ENCODE results near the gene KCNK5. TPM values are rescaled to one million over a fixed set of nuclear protein-coding genes. Genes with fewer than 3 reads are reported as not detected.

The KCNK5 gene
- total RNA-seq, 1 donor from 2014 or later: 42.6 TPM

DNA sequence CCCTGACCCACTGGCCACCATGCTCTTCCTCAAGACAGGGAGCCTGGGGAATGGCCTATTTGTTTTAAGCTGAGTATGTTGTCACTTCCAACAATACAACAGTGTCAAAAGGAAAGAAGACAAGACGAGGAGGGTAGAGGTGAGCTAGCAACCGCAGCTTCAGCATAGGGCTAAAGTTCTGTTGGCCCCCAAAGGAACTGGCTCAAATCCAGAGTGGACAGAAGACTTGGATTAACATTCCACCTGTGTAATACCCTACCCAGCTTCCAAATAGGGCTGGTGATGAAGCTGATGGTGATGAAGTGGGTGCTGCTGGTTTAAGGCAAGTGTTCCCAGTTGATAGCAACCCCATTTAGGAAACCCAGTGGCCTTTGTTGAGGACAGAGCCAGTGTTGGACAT lies 31.7 kb upstream of the KCNK5 start:
- Mint-ChIP-seq H3K27me3 (ENCODE audit: low read depth) (peaks cover 15% of the 10 kb centered on the region), H3K4me1 (ENCODE audit: low read depth) (peaks cover 12% of the 10 kb centered on the region), H3K4me3 (ENCODE audit: low read depth) (no peak overlapping the region), H3K27ac (no peak overlapping the region), H3K9me3 (no peaks in the 10 kb centered on the region), H3K36me3 (ENCODE audit: low read depth) (no peaks in the 10 kb centered on the region)
- intact Hi-C loops (cut with micrococcal nuclease): no loop called here
- no peak for DNase-seq (ENCODE audit: low spot score)

DNA sequence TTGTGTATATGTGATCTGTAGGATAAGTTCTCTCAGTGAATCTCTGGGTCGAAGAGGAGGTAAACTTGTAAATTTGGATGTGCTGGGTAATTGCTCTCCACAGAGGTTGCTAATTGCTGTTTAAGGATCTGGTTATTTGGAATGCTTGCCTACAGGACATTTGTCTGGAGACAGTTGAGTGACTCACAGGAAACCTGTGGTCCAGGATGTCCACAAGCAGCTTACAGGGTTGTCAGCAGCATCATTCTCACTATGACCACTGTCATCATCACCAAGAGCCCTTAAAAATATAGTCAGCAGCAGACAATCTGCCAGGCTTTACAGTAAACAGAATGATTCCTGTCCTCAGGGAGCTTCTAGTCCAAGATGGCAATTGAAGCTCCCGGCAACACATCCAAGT lies 31.2 kb upstream of the KCNK5 start:
- Mint-ChIP-seq H3K4me3 (ENCODE audit: low read depth) (no peak overlapping the region), H3K4me1 (ENCODE audit: low read depth) (peaks cover 12% of the 10 kb centered on the region), H3K9me3 (no peaks in the 10 kb centered on the region), H3K27me3 (ENCODE audit: low read depth) (peaks cover 15% of the 10 kb centered on the region), H3K27ac (no peak overlapping the region), H3K36me3 (ENCODE audit: low read depth) (no peaks in the 10 kb centered on the region)
- intact Hi-C loops (cut with micrococcal nuclease): no loop called here
- no peak for DNase-seq (ENCODE audit: low spot score)

DNA sequence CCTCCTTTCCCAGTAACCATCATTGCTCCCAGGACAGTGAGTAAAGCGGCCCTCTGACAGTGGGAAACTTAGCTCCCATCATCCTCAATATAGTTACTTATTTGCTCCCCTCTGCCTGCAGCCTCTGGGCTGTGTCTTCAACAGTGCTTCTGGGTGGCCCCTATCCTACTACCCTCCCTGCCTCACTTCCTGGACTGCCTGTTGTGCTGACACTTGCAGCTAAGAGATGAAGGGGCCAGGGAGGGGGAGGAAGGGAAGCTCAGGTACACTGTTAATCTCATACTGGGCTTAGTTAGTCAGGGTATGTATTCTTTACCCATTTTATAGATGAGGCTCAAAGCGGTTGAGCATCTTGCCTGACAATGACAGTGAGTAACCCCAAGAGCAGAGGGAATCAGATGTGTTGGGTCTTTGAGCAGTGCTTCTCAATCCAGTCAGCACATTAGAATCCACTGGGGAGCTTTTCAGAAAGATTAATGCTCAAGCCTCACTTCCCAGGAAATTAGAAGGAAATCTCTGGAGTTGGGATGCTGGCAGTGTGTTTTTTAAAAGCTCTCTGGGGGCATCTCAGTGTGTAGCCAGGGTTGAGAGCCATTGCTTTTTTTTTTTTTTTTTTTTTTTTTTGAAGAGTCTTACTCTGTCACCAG lies 27.1 kb upstream of the KCNK5 start:
- no peak for DNase-seq (ENCODE audit: low spot score)
- Mint-ChIP-seq H3K4me1 (ENCODE audit: low read depth) (peaks cover 4% of the 10 kb centered on the region), H3K27me3 (ENCODE audit: low read depth) (peaks cover 27% of the 10 kb centered on the region), H3K4me3 (ENCODE audit: low read depth) (no peak overlapping the region), H3K36me3 (ENCODE audit: low read depth) (no peaks in the 10 kb centered on the region), H3K27ac (no peak overlapping the region), H3K9me3 (peaks cover 7% of the 10 kb centered on the region)
- intact Hi-C loops (cut with micrococcal nuclease): no loop called here

DNA sequence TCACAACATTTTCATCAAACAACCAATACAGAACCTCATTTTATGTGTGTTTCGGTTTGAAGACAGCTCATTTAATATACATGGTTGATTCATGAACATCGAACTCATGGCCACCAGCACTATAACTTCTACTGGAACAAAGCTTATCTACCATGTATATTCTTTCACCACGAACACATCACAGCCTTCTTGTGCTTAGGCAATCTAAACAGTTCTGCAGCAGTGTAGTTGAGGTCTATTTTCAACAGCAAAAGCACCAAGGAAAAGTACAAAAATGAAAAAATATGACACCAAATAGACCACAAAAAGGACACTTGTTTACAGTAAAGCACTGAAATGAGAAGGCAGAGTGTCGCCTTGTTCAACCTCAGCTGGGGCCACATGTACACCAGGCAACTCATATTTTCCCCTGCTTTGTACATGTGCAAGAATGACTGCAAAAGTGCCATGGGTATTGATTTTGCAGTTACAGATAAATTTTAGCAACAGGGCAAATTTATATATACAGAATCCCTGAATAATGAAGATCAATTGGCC lies 25.8 kb upstream of the KCNK5 start:
- Mint-ChIP-seq H3K4me3 (ENCODE audit: low read depth) (no peak overlapping the region), H3K27me3 (ENCODE audit: low read depth) (peaks cover 31% of the 10 kb centered on the region), H3K9me3 (peaks cover 7% of the 10 kb centered on the region), H3K27ac (no peak overlapping the region), H3K36me3 (ENCODE audit: low read depth) (no peaks in the 10 kb centered on the region), H3K4me1 (ENCODE audit: low read depth) (peaks cover 2% of the 10 kb centered on the region)
- intact Hi-C loops (cut with micrococcal nuclease): no loop called here
- no peak for DNase-seq (ENCODE audit: low spot score)

DNA sequence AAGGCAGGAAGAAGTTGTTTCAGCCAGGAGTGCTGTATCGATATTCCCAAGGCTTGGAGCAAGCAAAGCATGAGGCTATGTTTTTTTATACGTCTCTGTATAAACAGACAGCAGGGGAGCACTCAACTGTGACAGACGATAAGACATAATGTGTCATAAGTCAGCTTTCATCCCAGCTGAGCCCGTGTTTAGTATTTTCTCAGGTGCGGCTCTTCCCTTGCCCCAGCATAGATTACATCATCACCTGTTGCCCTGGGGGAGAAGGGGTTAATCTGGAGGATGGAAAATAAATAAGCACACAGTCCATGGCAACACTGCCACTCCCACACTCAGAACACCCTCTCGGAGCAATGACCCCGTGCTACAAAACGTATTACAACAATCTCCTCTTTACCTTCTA lies 22.1 kb upstream of the KCNK5 start:
- Mint-ChIP-seq H3K4me1 (ENCODE audit: low read depth) (peaks cover 6% of the 10 kb centered on the region), H3K27me3 (ENCODE audit: low read depth) (peaks cover 24% of the 10 kb centered on the region), H3K4me3 (ENCODE audit: low read depth) (no peak overlapping the region), H3K9me3 (peaks cover 7% of the 10 kb centered on the region), H3K27ac (no peak overlapping the region), H3K36me3 (ENCODE audit: low read depth) (no peaks in the 10 kb centered on the region)
- no peak for DNase-seq (ENCODE audit: low spot score)
- intact Hi-C loops (cut with micrococcal nuclease): no loop called here

DNA sequence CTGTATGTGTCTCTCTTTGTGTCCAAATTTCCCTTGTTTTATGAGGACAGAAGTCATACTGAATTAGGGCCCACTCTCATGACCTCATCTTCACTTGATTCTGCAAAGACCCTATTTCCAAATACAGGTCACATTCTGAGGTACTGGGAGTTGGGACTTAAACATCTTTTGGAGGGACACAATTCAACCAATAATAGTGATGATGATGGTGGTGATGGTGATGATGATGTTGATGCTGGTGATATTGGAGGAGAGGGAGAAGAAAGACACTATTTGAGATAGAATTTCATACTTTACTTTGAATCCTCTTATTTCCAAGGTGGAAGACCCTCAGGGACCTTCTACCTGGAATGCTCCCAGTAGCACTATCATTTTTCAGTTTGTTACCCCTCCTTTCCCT lies 21.2 kb upstream of the KCNK5 start:
- Mint-ChIP-seq H3K27me3 (ENCODE audit: low read depth) (peaks cover 24% of the 10 kb centered on the region), H3K4me1 (ENCODE audit: low read depth) (peaks cover 4% of the 10 kb centered on the region), H3K36me3 (ENCODE audit: low read depth) (no peaks in the 10 kb centered on the region), H3K9me3 (peaks cover 7% of the 10 kb centered on the region), H3K27ac (no peak overlapping the region), H3K4me3 (ENCODE audit: low read depth) (no peak overlapping the region)
- intact Hi-C loops (cut with micrococcal nuclease): no loop called here
- DNase-seq (ENCODE audit: low spot score): no peak

DNA sequence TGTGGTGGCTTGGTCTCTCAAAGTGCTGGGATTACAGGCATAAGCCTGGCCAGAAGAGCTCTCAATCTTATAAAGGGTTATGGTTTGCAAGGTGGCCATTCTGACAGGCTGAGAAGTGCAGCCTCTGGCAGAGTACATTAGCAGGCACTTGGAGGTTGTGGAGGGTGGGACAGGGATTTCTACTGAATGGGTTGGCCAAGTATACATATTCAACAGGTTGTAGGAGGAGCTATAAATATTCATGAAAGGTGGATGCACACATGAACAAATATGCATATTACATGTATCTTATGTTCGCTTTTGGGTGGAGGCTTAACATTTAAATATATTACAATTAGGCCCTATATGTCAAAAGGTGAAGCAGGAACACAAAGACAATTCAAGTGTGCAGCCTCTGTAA lies 20.0 kb upstream of the KCNK5 start:
- H3K27me3 Mint-ChIP-seq (ENCODE audit: low read depth): peaks cover 22% of the 10 kb centered on the region
- no peaks in the 10 kb centered on the region for H3K36me3 Mint-ChIP-seq (ENCODE audit: low read depth)
- no peak overlapping the region for H3K4me3 Mint-ChIP-seq (ENCODE audit: low read depth)
- peaks cover 2% of the 10 kb centered on the region for H3K9me3 Mint-ChIP-seq
- H3K27ac Mint-ChIP-seq: no peak overlapping the region
- intact Hi-C loops (cut with micrococcal nuclease): no loop called here
- DNase-seq (ENCODE audit: low spot score): no peak
- peaks cover 4% of the 10 kb centered on the region for H3K4me1 Mint-ChIP-seq (ENCODE audit: low read depth)

DNA sequence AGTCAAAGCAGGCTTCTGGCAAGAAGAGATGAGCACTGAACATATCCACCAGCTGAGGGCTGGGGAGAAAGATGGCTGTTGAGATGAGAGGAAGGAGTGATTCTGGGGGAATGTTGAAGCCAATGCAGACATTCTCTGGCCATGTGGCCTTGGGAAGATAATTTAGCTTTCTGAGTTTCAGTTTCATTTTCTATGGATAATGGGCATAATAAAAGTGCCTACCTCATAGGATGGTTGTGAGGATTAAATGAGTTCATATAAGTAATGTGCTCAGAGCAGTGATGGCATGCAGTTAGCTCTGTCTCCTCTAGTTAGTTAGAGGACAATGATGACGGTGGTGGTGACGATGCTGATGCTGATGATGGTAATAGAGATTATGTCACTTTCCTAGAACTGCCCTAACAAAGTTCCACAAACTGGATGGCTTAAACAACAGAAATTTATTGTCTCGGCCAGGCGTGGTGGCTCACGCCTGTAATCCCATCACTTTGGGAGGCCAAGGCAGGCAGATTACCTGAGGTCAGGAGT lies 18.5 kb upstream of the KCNK5 start:
- intact Hi-C loops (cut with micrococcal nuclease): no loop called here
- no peak overlapping the region for H3K27ac Mint-ChIP-seq

DNA sequence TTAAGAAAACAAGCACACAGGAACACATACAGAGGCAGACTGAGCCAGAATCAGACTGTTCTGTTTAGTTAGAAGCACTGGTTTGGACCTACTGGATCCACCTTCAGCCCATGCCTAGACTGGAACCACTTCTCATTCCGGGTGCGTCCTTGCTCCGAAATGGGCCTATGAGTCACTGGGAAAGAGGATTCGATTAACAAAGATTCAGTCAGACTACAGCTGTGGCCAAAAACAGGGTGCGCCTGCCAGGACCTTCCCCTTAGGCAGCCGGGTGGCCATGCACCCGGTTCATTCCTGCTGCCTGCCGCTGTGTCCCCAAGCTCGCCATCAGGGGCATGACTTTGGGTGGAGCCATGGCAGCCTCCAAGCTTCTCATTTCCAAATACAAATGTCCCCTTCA lies 14.5 kb upstream of the KCNK5 start:
- Mint-ChIP-seq H3K27ac (no peak overlapping the region), H3K9me3 (no peaks in the 10 kb centered on the region), H3K4me1 (ENCODE audit: low read depth) (peaks cover 4% of the 10 kb centered on the region), H3K27me3 (ENCODE audit: low read depth) (peaks cover 6% of the 10 kb centered on the region), H3K4me3 (ENCODE audit: low read depth) (no peak overlapping the region), H3K36me3 (ENCODE audit: low read depth) (no peaks in the 10 kb centered on the region)
- DNase-seq (ENCODE audit: low spot score): no peak
- intact Hi-C loops (cut with micrococcal nuclease): no loop called here

More for the DNA sequence above, 18.5 kb upstream of the KCNK5 start:
- peaks cover 4% of the 10 kb centered on the region for H3K4me1 Mint-ChIP-seq (ENCODE audit: low read depth)
- no peaks in the 10 kb centered on the region for H3K9me3 Mint-ChIP-seq
- peaks cover 16% of the 10 kb centered on the region for H3K27me3 Mint-ChIP-seq (ENCODE audit: low read depth)
- H3K36me3 Mint-ChIP-seq (ENCODE audit: low read depth): no peaks in the 10 kb centered on the region
- no peak for DNase-seq (ENCODE audit: low spot score)
- no peak overlapping the region for H3K4me3 Mint-ChIP-seq (ENCODE audit: low read depth)

DNA sequence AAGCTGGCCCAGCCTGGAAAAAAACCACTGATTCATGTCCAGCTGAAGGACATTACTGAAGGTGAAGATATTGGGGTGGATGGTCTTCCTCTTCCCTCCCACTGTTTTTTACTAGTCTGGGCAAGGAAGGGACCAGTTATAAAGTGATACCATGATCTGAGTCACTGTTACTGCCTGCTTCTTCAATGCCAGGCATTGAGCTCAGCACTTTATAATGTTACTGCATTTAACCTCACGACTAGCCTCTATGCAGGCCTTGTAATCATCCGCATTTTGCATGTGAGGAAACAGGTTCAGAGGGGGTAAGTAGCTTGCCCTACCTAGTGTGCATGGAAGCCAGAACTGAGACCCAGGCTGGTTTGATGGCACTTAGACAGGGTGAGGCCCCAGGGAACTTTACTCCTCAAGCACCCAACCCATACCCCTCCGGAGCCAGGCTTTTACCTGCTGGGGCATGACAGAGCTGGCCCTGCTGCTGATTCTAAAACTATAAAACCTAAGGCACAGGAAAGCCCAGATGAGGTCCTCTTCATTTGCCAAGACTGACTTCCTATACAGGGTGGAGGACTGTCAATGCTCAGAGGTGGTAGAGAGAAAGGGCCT lies 11.0 kb upstream of the KCNK5 start:
- no peaks in the 10 kb centered on the region for H3K36me3 Mint-ChIP-seq (ENCODE audit: low read depth)
- H3K27me3 Mint-ChIP-seq (ENCODE audit: low read depth): peaks cover 13% of the 10 kb centered on the region
- H3K4me1 Mint-ChIP-seq (ENCODE audit: low read depth): no peaks in the 10 kb centered on the region
- H3K4me3 Mint-ChIP-seq (ENCODE audit: low read depth): no peak overlapping the region
- H3K9me3 Mint-ChIP-seq: no peaks in the 10 kb centered on the region
- no peak for DNase-seq (ENCODE audit: low spot score)
- intact Hi-C loops (cut with micrococcal nuclease): no loop called here
- no peak overlapping the region for H3K27ac Mint-ChIP-seq

DNA sequence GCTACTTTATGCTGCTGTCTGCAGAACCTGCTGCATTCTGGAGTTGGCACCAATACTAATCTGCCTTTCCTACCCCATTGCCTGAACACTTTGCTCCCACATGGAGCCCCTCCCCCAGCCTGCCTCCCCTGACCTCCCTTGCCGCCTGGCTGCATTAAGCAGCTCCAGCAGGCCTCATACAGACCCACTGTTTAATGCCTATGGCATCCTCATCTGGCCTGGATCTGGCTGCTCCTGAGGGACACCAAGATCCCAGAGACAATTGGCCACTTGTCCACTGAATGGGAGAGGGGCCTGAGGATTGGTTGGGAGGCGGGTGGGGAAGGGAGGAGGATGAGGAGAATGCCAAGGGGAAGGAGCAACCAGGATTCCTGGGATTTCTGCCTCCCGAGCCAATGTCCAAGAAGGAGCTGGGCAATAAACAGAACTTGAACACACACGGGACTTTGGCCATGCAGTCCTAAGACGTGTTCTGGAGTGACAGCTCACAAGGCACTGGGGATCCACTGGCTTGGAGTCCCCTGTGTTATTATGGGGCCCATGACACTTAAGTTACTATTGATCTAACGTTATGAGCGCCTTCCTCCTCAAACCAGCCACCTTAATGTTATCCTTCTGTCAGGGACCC lies 10.4 kb upstream of the KCNK5 start:
- Mint-ChIP-seq H3K4me1 (ENCODE audit: low read depth) (no peaks in the 10 kb centered on the region), H3K27ac (no peak overlapping the region), H3K4me3 (ENCODE audit: low read depth) (no peak overlapping the region), H3K36me3 (ENCODE audit: low read depth) (no peaks in the 10 kb centered on the region), H3K27me3 (ENCODE audit: low read depth) (peaks cover 14% of the 10 kb centered on the region), H3K9me3 (no peaks in the 10 kb centered on the region)
- DNase-seq (ENCODE audit: low spot score): no peak
- intact Hi-C loops (cut with micrococcal nuclease): no loop called here

DNA sequence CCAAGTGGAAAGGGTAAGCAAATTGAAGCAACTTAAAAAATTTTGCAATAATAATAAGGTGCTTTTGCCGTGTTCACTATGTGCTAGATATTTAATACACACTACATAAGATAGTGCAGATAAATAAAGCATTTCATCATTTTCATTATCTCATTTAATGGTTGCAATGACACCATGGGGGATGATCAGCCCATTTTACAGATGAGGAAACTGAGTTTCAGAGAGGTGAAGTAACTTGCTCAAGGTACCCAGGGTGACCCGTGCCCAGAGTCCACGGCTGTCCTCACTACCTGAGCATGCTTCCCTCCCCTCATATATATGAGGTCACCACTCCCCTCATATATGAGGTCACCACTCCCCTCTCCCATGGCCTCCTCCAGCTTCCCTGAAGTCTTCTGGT lies 7.5 kb upstream of the KCNK5 start:
- H3K4me1 Mint-ChIP-seq (ENCODE audit: low read depth): no peaks in the 10 kb centered on the region
- H3K9me3 Mint-ChIP-seq: no peaks in the 10 kb centered on the region
- H3K36me3 Mint-ChIP-seq (ENCODE audit: low read depth): no peaks in the 10 kb centered on the region
- no peak overlapping the region for H3K4me3 Mint-ChIP-seq (ENCODE audit: low read depth)
- H3K27me3 Mint-ChIP-seq (ENCODE audit: low read depth): peaks cover 10% of the 10 kb centered on the region
- no peak overlapping the region for H3K27ac Mint-ChIP-seq
- no peak for DNase-seq (ENCODE audit: low spot score)
- intact Hi-C loops (cut with micrococcal nuclease): loop anchor here (2.0 kb wide), 1 partner anchor 26 kb away; no protein-coding TSS in a partner anchor

DNA sequence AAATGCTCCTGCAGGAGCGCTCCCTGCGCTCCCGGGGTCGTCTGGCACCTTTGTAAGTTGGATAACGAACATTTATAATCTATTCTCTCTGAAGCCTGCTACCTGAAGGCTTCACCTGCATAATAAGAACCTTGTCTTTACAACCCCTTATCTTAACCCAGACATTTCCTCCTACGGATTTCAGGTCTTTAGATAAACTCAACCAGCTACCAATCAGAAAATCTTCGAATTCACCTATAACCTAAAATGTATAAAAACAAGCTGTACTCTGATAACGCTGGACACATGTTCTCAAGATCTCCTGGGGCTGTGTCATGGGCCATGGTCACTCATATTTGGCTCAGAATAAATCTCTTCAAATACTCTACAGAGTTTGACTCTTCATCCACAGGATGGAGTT lies 4.1 kb upstream of the KCNK5 start:
- H3K4me1 Mint-ChIP-seq (ENCODE audit: low read depth): peaks cover 7% of the 10 kb centered on the region
- no peaks in the 10 kb centered on the region for H3K36me3 Mint-ChIP-seq (ENCODE audit: low read depth)
- H3K4me3 Mint-ChIP-seq (ENCODE audit: low read depth): no peak overlapping the region
- H3K9me3 Mint-ChIP-seq: no peaks in the 10 kb centered on the region
- peaks cover 8% of the 10 kb centered on the region for H3K27me3 Mint-ChIP-seq (ENCODE audit: low read depth)
- no peak for DNase-seq (ENCODE audit: low spot score)
- H3K27ac Mint-ChIP-seq: no peak overlapping the region
- intact Hi-C loops (cut with micrococcal nuclease): no loop called here
